ENCODE results near the gene BCL7A.
"Not testable (repeated sequence)": the region's sequence is repeated elsewhere in the genome, so short reads cannot be mapped to it uniquely, and the experiment has no call there.

Gene BCL7A

GRCh38 chr12:122021822-122022392 is at the start of gene BCL7A:
Gene BCL7A (plus strand): TSS chr12:122021884. CDS start chr12:122022092, 208 bp downstream.
- no peak for FAIRE-seq

- no peak for FAIRE-seq
Observed at GRCh38 chr12:121974026-121974985, 47.4 kb upstream of the BCL7A start.

- no peak for FAIRE-seq
Observed at GRCh38 chr12:121975021-121975420, 46.7 kb upstream of the BCL7A start.

- FAIRE-seq = no peak
Observed at GRCh38 chr12:121976950-121977349, 44.7 kb upstream of the BCL7A start.

GRCh38 chr12:121980191-121980891 is 41.3 kb upstream of the BCL7A start:
- no peak for FAIRE-seq

- FAIRE-seq = no peak
Observed at GRCh38 chr12:121980892-121981272, 40.8 kb upstream of the BCL7A start.

- no peak for FAIRE-seq
Observed at GRCh38 chr12:121981456-121981855, 40.2 kb upstream of the BCL7A start.

GRCh38 chr12:121982950-121983349 is 38.7 kb upstream of the BCL7A start:
- FAIRE-seq = no peak

GRCh38 chr12:121983536-121984210 is 38.0 kb upstream of the BCL7A start:
- no peak for FAIRE-seq

GRCh38 chr12:121986489-121987245 is 35.0 kb upstream of the BCL7A start:
- no peak for FAIRE-seq

- FAIRE-seq = not testable (repeated sequence)
Observed at GRCh38 chr12:121988519-121988918, 33.2 kb upstream of the BCL7A start.

- no peak for FAIRE-seq
Observed at GRCh38 chr12:121989276-121990113, 32.2 kb upstream of the BCL7A start.

GRCh38 chr12:121990114-121990647 is 31.5 kb upstream of the BCL7A start:
- no peak for FAIRE-seq

- no peak for FAIRE-seq
Observed at GRCh38 chr12:121990692-121991603, 30.7 kb upstream of the BCL7A start.

GRCh38 chr12:121992059-121992879 is 29.4 kb upstream of the BCL7A start:
- FAIRE-seq = no peak

- FAIRE-seq = no peak
Observed at GRCh38 chr12:121996050-121996944, 25.4 kb upstream of the BCL7A start.

GRCh38 chr12:121996945-121997612 is 24.6 kb upstream of the BCL7A start:
- no peak for FAIRE-seq

All from G401.6 (cell line).